ENCODE data around the gene ZNF483. TPM values are rescaled to one million over a fixed set of nuclear protein-coding genes. Genes with fewer than 3 reads are reported as not detected.
A peak's percentile ranks its signal among the peaks of the same experiment; 100 is the strongest.
"Not testable (repeated sequence)": the region's sequence is repeated elsewhere in the genome, so short reads cannot be mapped to it uniquely, and the experiment has no call there.

The ZNF483 gene
- total and polyA plus RNA-seq, 2 donors (not counting 1 experiment from before 2014, with no cell fraction given) = 0.70 to 4.3 TPM

GRCh38 chr9:111615928-111616327, 90.9 kb downstream of the ZNF483 start:
- TF ChIP-seq CTCF (conservative IDR thresholded peaks at IDR 0.05 in 1 of 2, IDR thresholded peaks at IDR 0.05 in 1 of 2; ENCODE audit: low read depth in 1 of 2, low read length in 2 of 2) = no peak
- TF ChIP-seq EZH2 (IDR thresholded peaks at IDR 0.05; ENCODE audit: low read length, missing control alignments) = no peak
- DNase-seq (ENCODE audit: low read depth in 2 of 2) = peak in 1 of 2 donors; percentile 43
- Histone ChIP-seq H3K4me2 (ENCODE audit: extremely low read depth, insufficient read depth, low read length) (no peak overlapping the region), H3K4me1 (ENCODE audit: control insufficient read depth, extremely low read depth, insufficient read depth, low read length) (no peaks in the 10 kb centered on the region), H3K9ac (ENCODE audit: insufficient read depth, low read length) (no peak overlapping the region), H3K27me3 (ENCODE audit: control insufficient read depth, insufficient read depth, low read length) (peaks cover 9% of the 10 kb centered on the region), H4K20me1 (ENCODE audit: control insufficient read depth, extremely low read depth, insufficient read depth, low read length) (no peaks in the 10 kb centered on the region), H3K4me3 (replicated peaks in 1 of 4; ENCODE audit: control extremely low read depth in 1 of 4, insufficient read depth in 1 of 4, low read depth in 3 of 4, low read length in 4 of 4) (no peak overlapping the region), H2AFZ (ENCODE audit: low read length) (no peak overlapping the region), H3K9me3 (ENCODE audit: control insufficient read depth, insufficient read depth, low read depth, low read length) (no peaks in the 10 kb centered on the region), H3K79me2 (ENCODE audit: control insufficient read depth, insufficient read depth, low read length) (no peaks in the 10 kb centered on the region), H3K27ac (ENCODE audit: insufficient read depth, low read length) (no peak overlapping the region), H3K36me3 (ENCODE audit: control insufficient read depth, insufficient read depth, low read length) (no peaks in the 10 kb centered on the region)

- H3K9me3 ChIP-seq (ENCODE audit: control insufficient read depth, insufficient read depth, low read depth, low read length); H3K27me3 ChIP-seq (ENCODE audit: control insufficient read depth, insufficient read depth, low read length); H3K36me3 ChIP-seq (ENCODE audit: control insufficient read depth, insufficient read depth, low read length); H3K79me2 ChIP-seq (ENCODE audit: control insufficient read depth, insufficient read depth, low read length); H3K4me1 ChIP-seq (ENCODE audit: control insufficient read depth, extremely low read depth, insufficient read depth, low read length); H3K9ac ChIP-seq (ENCODE audit: insufficient read depth, low read length); DNase-seq (ENCODE audit: low read depth in 2 of 2); H3K27ac ChIP-seq (ENCODE audit: insufficient read depth, low read length); H2AFZ ChIP-seq (ENCODE audit: low read length); H4K20me1 ChIP-seq (ENCODE audit: control insufficient read depth, extremely low read depth, insufficient read depth, low read length); H3K4me3 ChIP-seq (replicated peaks in 1 of 4; ENCODE audit: control extremely low read depth in 1 of 4, insufficient read depth in 1 of 4, low read depth in 3 of 4, low read length in 4 of 4); H3K4me2 ChIP-seq (ENCODE audit: extremely low read depth, insufficient read depth, low read length): not testable (repeated sequence)
Observed at GRCh38 chr9:111617349-111617748, 92.4 kb downstream of the ZNF483 start.

GRCh38 chr9:111621895-111622480, 97.0 kb downstream of the ZNF483 start:
- TF ChIP-seq EZH2 (IDR thresholded peaks at IDR 0.05; ENCODE audit: low read length, missing control alignments) = no peak
- peak; percentile 94 to 100 for TF ChIP-seq CTCF (conservative IDR thresholded peaks at IDR 0.05 in 1 of 2, IDR thresholded peaks at IDR 0.05 in 1 of 2; ENCODE audit: low read depth in 1 of 2, low read length in 2 of 2)
- H3K27me3 ChIP-seq (ENCODE audit: control insufficient read depth, insufficient read depth, low read length) = no peaks in the 10 kb centered on the region
- peak; percentile 20 to 64 for DNase-seq (ENCODE audit: low read depth in 2 of 2)
- no peak overlapping the region for H3K27ac ChIP-seq (ENCODE audit: insufficient read depth, low read length)
- H3K9ac ChIP-seq (ENCODE audit: insufficient read depth, low read length) = no peak overlapping the region
- no peaks in the 10 kb centered on the region for H3K9me3 ChIP-seq (ENCODE audit: control insufficient read depth, insufficient read depth, low read depth, low read length)
- no peak overlapping the region for H3K4me2 ChIP-seq (ENCODE audit: extremely low read depth, insufficient read depth, low read length)
- peaks cover 5% of the 10 kb centered on the region for H3K4me1 ChIP-seq (ENCODE audit: control insufficient read depth, extremely low read depth, insufficient read depth, low read length)
- no peaks in the 10 kb centered on the region for H4K20me1 ChIP-seq (ENCODE audit: control insufficient read depth, extremely low read depth, insufficient read depth, low read length)
- H2AFZ ChIP-seq (ENCODE audit: low read length) = no peak overlapping the region
- H3K4me3 ChIP-seq (replicated peaks in 1 of 4; ENCODE audit: control extremely low read depth in 1 of 4, insufficient read depth in 1 of 4, low read depth in 3 of 4, low read length in 4 of 4) = no peak overlapping the region
- no peaks in the 10 kb centered on the region for H3K79me2 ChIP-seq (ENCODE audit: control insufficient read depth, insufficient read depth, low read length)
- no peaks in the 10 kb centered on the region for H3K36me3 ChIP-seq (ENCODE audit: control insufficient read depth, insufficient read depth, low read length)

Data from fibroblast of lung (primary cell).